ENCODE measurements around the gene TFCP2L1. TPM values are rescaled to one million over a fixed set of nuclear protein-coding genes. Genes with fewer than 3 reads are reported as not detected.

TFCP2L1 gene
- total RNA-seq, 1 experiment from 2014 or later: 1.8 TPM

DNA sequence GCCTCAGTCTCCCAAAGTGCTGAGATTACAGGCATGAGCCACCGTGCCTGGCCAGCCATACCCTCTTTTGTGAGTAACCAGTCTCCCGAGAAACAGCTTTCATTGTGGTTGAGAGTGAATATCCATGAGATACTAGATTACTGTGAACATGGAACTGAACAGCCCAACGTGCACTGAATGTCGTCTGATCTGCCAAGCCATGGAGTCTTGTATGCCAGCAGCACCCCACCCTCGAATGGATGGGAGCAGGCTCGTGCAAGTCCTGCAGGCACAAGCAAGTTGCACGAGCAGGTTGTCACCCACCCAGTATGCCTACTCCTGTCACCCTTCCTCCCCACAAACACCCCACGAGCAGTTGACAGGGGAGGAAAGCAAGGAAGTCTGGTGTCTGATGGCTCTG lies 36.5 kb upstream of the TFCP2L1 start:
- Histone ChIP-seq H3T11ph (ENCODE audit: low read length) (no peak overlapping the region), H2BK20ac (ENCODE audit: low read depth, low read length, poor library complexity, severe bottlenecking) (no peak overlapping the region), H3K4me2 (ENCODE audit: insufficient read depth, insufficient read length, low read length) (no peak overlapping the region), H3K79me1 (ENCODE audit: insufficient read depth, low read depth, low read length, poor library complexity, severe bottlenecking) (no peaks in the 10 kb centered on the region), H2AFZ (ENCODE audit: low read length) (no peak overlapping the region), H2BK12ac (ENCODE audit: insufficient read length, low read depth, low read length) (no peak overlapping the region), H2BK15ac (ENCODE audit: low read depth, low read length) (no peak overlapping the region), H3K23me2 (ENCODE audit: insufficient read length, low read depth, low read length, poor library complexity, severe bottlenecking) (no peaks in the 10 kb centered on the region), H3K27ac (ENCODE audit: insufficient read length, low read depth, low read length) (no peak overlapping the region), H3K27me3 (ENCODE audit: insufficient read depth, low read length) (no peaks in the 10 kb centered on the region), H3K79me2 (ENCODE audit: insufficient read depth, low read length) (no peaks in the 10 kb centered on the region), H4K20me1 (ENCODE audit: control insufficient read depth, insufficient read depth, insufficient read length) (no peaks in the 10 kb centered on the region), H3K56ac (ENCODE audit: insufficient read length, low read depth, low read length) (no peak overlapping the region), H2BK5ac (ENCODE audit: insufficient read length, low read length) (no peak overlapping the region), H3K14ac (ENCODE audit: insufficient read depth, low read length) (no peak overlapping the region), H3K9ac (ENCODE audit: extremely low read depth, insufficient read length, low read length) (no peak overlapping the region), H3K23ac (ENCODE audit: insufficient read length, low read depth, low read length) (no peak overlapping the region), H2BK120ac (ENCODE audit: low read depth, low read length, poor library complexity, severe bottlenecking) (no peak overlapping the region), H3K9me3 (ENCODE audit: control insufficient read depth, low read depth, low read length) (no peaks in the 10 kb centered on the region), H4K5ac (ENCODE audit: insufficient read length, low read depth, low read length) (no peak overlapping the region), H2AK5ac (ENCODE audit: insufficient read length, low read length) (no peak overlapping the region), H4K8ac (replicated peaks; ENCODE audit: insufficient read length, low read depth, low read length) (no peak overlapping the region), H3K4me1 (ENCODE audit: insufficient read depth, low read length) (no peaks in the 10 kb centered on the region), H3K4ac (ENCODE audit: low read depth, low read length) (no peak overlapping the region), H4K91ac (ENCODE audit: insufficient read length, low read depth, low read length) (no peak overlapping the region), H3K18ac (ENCODE audit: insufficient read length, low read depth, low read length) (no peak overlapping the region)
- TF ChIP-seq, protein P1, sequence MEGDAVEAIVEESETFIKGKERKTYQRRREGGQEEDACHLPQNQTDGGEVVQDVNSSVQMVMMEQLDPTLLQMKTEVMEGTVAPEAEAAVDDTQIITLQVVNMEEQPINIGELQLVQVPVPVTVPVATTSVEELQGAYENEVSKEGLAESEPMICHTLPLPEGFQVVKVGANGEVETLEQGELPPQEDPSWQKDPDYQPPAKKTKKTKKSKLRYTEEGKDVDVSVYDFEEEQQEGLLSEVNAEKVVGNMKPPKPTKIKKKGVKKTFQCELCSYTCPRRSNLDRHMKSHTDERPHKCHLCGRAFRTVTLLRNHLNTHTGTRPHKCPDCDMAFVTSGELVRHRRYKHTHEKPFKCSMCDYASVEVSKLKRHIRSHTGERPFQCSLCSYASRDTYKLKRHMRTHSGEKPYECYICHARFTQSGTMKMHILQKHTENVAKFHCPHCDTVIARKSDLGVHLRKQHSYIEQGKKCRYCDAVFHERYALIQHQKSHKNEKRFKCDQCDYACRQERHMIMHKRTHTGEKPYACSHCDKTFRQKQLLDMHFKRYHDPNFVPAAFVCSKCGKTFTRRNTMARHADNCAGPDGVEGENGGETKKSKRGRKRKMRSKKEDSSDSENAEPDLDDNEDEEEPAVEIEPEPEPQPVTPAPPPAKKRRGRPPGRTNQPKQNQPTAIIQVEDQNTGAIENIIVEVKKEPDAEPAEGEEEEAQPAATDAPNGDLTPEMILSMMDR (conservative IDR thresholded peaks at IDR 0.05): no peak
- H3K27ac Mint-ChIP-seq: no peak overlapping the region
- no peaks in the 10 kb centered on the region for H3K9me3 Mint-ChIP-seq
- no peaks in the 10 kb centered on the region for H3K4me1 Mint-ChIP-seq
- no CpG with 5 or more reads among the region's 8 CpGs for WGBS (ENCODE audit: extremely low coverage, insufficient read length, low lambda C conversion rate)
- peaks cover 2% of the 10 kb centered on the region for H3K27me3 Mint-ChIP-seq (ENCODE audit: low read depth)
- no peak overlapping the region for H3K4me3 Mint-ChIP-seq
- DNase-seq: no peak
- H3K36me3 Mint-ChIP-seq (ENCODE audit: insufficient read depth in 1 of 3, low read depth in 3 of 3): no peaks in the 10 kb centered on the region

Data from H9 (cell line).